HepG2 (cell line): ENCODE data around the gene NHSL1. TPM values are rescaled to one million over a fixed set of nuclear protein-coding genes. Genes with fewer than 3 reads are reported as not detected.

ENCODE experiments used
- ATAC-seq: fragments of 200-7000 bp; cut with Tn5 transposase; 3 replicates; pipeline ENCODE4 v1.9.1; 2020; ENCODE audit warnings: mild to moderate bottlenecking, moderate library complexity
- BruUV-seq: library from RNA; stranded (reverse); fragments of 400-500 nt; replicated peaks from 2 replicates; lab custom pipeline; 2021; lab: Mats Ljungman, UMichigan
- CTCF ChIA-PET: fragments of 300-600 bp; formaldehyde crosslinking; extraction: SDS; loops from one replicate; lab custom pipeline; 2021; ENCODE audit warnings: low total read pairs, inconsistent platforms, low intra/inter-chr PET ratio; lab: Yijun Ruan, JAX
- POLR2A ChIA-PET: fragments of 350-600 bp; sonication (Branson Sonifier 250); formaldehyde crosslinking; loops from one replicate; lab custom pipeline; 2020; ENCODE audit warnings: antibody characterized with exemption, inconsistent platforms; lab: Yijun Ruan, JAX
- DNase-seq: peaks from one replicate; pipeline ENCODE4 v3.0.0-alpha.2; 2015; ENCODE audit warnings: low spot score
- FAIRE-seq: peaks from 3 replicates; lab custom pipeline; 2011; peaks lifted over from hg19 to GRCh38; lab: Jason Lieb, UNC
- H2AFZ ChIP-seq: one replicate; pipeline ENCODE4 v1.6.1; 2011; ENCODE audit warnings: low read length, inconsistent platforms
- H3K27ac ChIP-seq: fragments of 300-600 bp; 3 replicates; pipeline ENCODE4 v1.8.0; 2011; ENCODE audit warnings: mixed run types, mild to moderate bottlenecking, mixed read lengths, low read length, inconsistent platforms; ENCODE audit not compliant: insufficient read depth; ENCODE audit errors: extremely low read length
- H3K27me3 ChIP-seq, 2 experiments: fragments of 200-600 bp in 1 of 2; 2 replicates in 1 of 2; 3 replicates in 1 of 2; pipeline versions ENCODE4 v1.6.0 to v1.8.0; 2011; ENCODE audit warnings: low read length in 2 of 2, mild to moderate bottlenecking in 2 of 2, moderate library complexity in 2 of 2, inconsistent platforms in 1 of 2; ENCODE audit not compliant: insufficient read depth in 2 of 2, control insufficient read depth in 1 of 2
- H3K36me3 ChIP-seq, 2 experiments: fragments of 200-600 bp in 1 of 2; replicated peaks in 1 of 2; 2 replicates in 1 of 2; 3 replicates in 1 of 2; pipeline versions ENCODE4 v1.5.1 to v1.8.0; 2011; ENCODE audit warnings: low read length in 2 of 2, inconsistent platforms in 1 of 2; ENCODE audit not compliant: insufficient read depth in 2 of 2, control insufficient read depth in 1 of 2
- H3K4me1 ChIP-seq: 2 replicates; pipeline ENCODE4 v1.5.1; 2012; ENCODE audit warnings: low read length, inconsistent platforms; ENCODE audit not compliant: insufficient read depth
- H3K4me2 ChIP-seq: 2 replicates; pipeline ENCODE4 v1.6.0; 2011; ENCODE audit warnings: low read depth, low read length, inconsistent platforms
- H3K4me3 ChIP-seq, 3 experiments: fragments of 200-600 bp in 1 of 3; sonication (generic), shearing (Covaris generic) in 1 of 3; replicated peaks in 1 of 3; 2 replicates each; pipeline ENCODE4 v1.5.1; 2011 to 2016; ENCODE audit warnings: low read length in 3 of 3, inconsistent platforms in 2 of 3, low read depth in 2 of 3, mild to moderate bottlenecking in 2 of 3, control low read depth in 1 of 3, mixed read lengths in 1 of 3; ENCODE audit not compliant: insufficient read depth in 1 of 3
- H3K79me2 ChIP-seq: one replicate; pipeline ENCODE4 v1.6.1; 2011; ENCODE audit warnings: low read length, inconsistent platforms; ENCODE audit not compliant: insufficient read depth
- H3K9ac ChIP-seq: 2 replicates; pipeline ENCODE4 v1.6.0; 2011; ENCODE audit warnings: mild to moderate bottlenecking, low read depth, low read length, inconsistent platforms; ENCODE audit not compliant: insufficient read depth
- H3K9me3 ChIP-seq: 2 replicates; pipeline ENCODE4 v1.5.1; 2012; ENCODE audit warnings: mild to moderate bottlenecking, low read length
- H4K20me1 ChIP-seq: 2 replicates; pipeline ENCODE4 v1.6.0; 2011; ENCODE audit warnings: inconsistent platforms, mild to moderate bottlenecking, low read length, moderate library complexity; ENCODE audit not compliant: insufficient read depth
- ATF7 ChIP-seq, 2 experiments: fragments of 450-650 bp in 1 of 2; sonication (generic) in 1 of 2; formaldehyde crosslinking in 1 of 2; IDR thresholded peaks; 2 replicates each; pipeline versions ENCODE4 v1.4.0 to v1.6.1; 2016 to 2020; ENCODE audit warnings: antibody characterized with exemption in 1 of 2, mild to moderate bottlenecking in 1 of 2, missing genetic modification reagents in 1 of 2
- MED8 ChIP-seq: sonication (generic); formaldehyde crosslinking; IDR thresholded peaks from 2 replicates; pipeline ENCODE4 v1.8.1; 2023; ENCODE audit warnings: mild to moderate bottlenecking, missing genetic modification reagents; ENCODE audit not compliant: insufficient replicate concordance
- MTF2 ChIP-seq: sonication (generic); formaldehyde crosslinking; IDR thresholded peaks from 2 replicates; pipeline ENCODE4 v1.5.0; 2020; ENCODE audit warnings: missing genetic modification reagents, borderline replicate concordance
- SCMH1 ChIP-seq: sonication (generic); formaldehyde crosslinking; IDR thresholded peaks from 2 replicates; pipeline ENCODE4 v1.9.0; 2021; ENCODE audit warnings: missing genetic modification reagents, mild to moderate bottlenecking, borderline replicate concordance
- UBTF ChIP-seq: sonication (generic); formaldehyde crosslinking; IDR thresholded peaks from 2 replicates; pipeline ENCODE4 v1.4.0; 2020; ENCODE audit warnings: mild to moderate bottlenecking, missing genetic modification reagents
- ZBTB7A ChIP-seq: sonication (generic); formaldehyde crosslinking; IDR thresholded peaks from 2 replicates; pipeline ENCODE4 v1.8.0; 2022; ENCODE audit warnings: mild to moderate bottlenecking, missing genetic modification reagents
- ZFP36L2 ChIP-seq: sonication (generic); formaldehyde crosslinking; IDR thresholded peaks from 2 replicates; pipeline ENCODE4 v1.4.0; 2020; ENCODE audit warnings: missing genetic modification reagents
- ZNF446 ChIP-seq: sonication (generic); formaldehyde crosslinking; IDR thresholded peaks from 2 replicates; pipeline ENCODE4 v1.5.0; 2020; ENCODE audit warnings: mild to moderate bottlenecking, missing genetic modification reagents
- ZNF510 ChIP-seq: sonication (generic); formaldehyde crosslinking; IDR thresholded peaks from 2 replicates; pipeline ENCODE4 v1.4.0; 2020; ENCODE audit warnings: low read depth, mild to moderate bottlenecking, missing genetic modification reagents
- ZNF558 ChIP-seq: sonication (generic); formaldehyde crosslinking; IDR thresholded peaks from 2 replicates; pipeline ENCODE4 v1.9.0; 2022; ENCODE audit warnings: mild to moderate bottlenecking, missing genetic modification reagents, borderline replicate concordance
- WGBS: methylation state at CpG from one replicate; pipeline ENCODE4 v1.1.6; 2017; ENCODE audit warnings: low lambda C conversion rate; 5-methylcytosine and 5-hydroxymethylcytosine counted together
- in situ Hi-C: cut with HindIII; loops from 2 replicates; pipeline ENCODE4 v1.10.0; 2017; ENCODE audit warnings: low pct_unique_long_range_greater_than_20kb; ENCODE audit not compliant: extremely low pct_ligation_motif_present
- intact Hi-C: fragments of 100-400 bp; cut with micrococcal nuclease; formaldehyde crosslinking; loops from one replicate; pipeline ENCODE4 v1.10.0; 2022; ENCODE audit not compliant: unreplicated experiment
- polyA plus RNA-seq, 8 experiments: library from polyadenylated mRNA; depleted of rRNA in 3 of 8; stranded (reverse) in 7 of 8; unstranded in 1 of 8; fragments of >200 nt; fragmentation: Illumina TruSeq in 4 of 8; extraction: Trizol in 4 of 8; gene quantifications; 2 replicates each; pipeline versions ENCODE4 v1.2.1 to v1.2.3, GENCODE V29; 2011 to 2016; ENCODE audit warnings: low read depth in 4 of 8, missing spikeins in 1 of 8, mixed read lengths in 1 of 8; ENCODE audit not compliant: insufficient read depth in 1 of 8
- total RNA-seq, 5 experiments: library from RNA; depleted of rRNA; stranded (reverse); fragments of >200 nt; fragmentation: Illumina TruSeq; extraction: Trizol; gene quantifications; 2 replicates each; pipeline ENCODE4 v1.2.3, GENCODE V29; 2016; ENCODE audit warnings: low read depth in 1 of 5

NHSL1 gene
- total and polyA plus RNA-seq, 2 of the 13 experiments (the other 11 are each of a cell fraction or from before 2014, with no cell fraction given) = 24.9 to 53.6 TPM

DNA sequence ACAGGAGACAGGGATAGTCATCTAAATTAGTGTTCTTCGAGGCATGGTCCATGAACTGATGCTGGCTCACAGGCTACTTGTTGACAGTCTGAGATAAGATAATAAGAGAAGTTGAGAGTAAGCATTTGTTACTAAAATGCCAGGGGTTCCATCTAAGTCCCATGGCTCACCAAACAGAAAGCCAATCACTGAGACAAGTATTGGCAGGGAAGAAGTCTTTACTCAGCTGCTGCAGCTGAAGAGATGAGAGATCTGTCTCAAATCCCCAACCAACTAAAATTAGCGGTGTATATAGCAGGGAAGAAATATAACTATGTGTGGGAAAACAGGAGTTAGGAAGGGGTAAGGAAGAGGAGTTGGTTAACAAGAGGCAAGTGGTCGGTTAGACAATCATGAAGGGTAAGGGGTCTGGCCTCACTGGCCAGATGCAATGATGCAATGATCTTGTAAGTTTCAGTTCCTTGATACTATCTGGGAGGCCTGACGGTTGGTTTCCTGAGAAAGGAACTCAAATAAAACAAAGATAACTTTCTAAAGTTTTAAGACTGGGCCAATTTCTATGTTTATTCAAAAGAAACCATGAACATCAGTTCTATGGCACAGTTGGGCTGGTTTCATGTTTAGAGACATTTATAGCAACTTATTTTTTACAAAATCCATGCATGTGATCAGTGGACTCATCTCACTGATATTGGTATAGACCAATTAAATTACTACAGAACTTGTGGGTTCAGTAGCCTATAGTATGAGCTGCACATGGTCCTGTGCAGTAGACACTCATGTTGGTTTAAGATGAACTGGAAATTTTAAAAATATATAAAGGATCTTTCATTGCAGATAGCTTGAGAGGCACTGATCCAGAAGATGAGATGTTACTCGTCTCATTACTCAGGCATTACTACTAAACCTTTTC is 105.2 kb downstream of the NHSL1 start:
- no peak overlapping the region for H3K9ac ChIP-seq
- H3K9me3 ChIP-seq = no peaks in the 10 kb centered on the region
- no peaks in the 10 kb centered on the region for H4K20me1 ChIP-seq
- 29% methylated on average over 5 of the region's 5 CpGs for WGBS
- DNase-seq (no peak), FAIRE-seq (no peak), ATAC-seq (no peak)
- no peak overlapping the region for H2AFZ ChIP-seq
- ChIA-PET CTCF (no interaction called here), POLR2A (no interaction called here)
- no TSS peak for BruUV-seq
- in situ Hi-C loops (no loop called here), intact Hi-C loops (no loop called here)
- no peak overlapping the region for H3K4me3 ChIP-seq
- H3K4me2 ChIP-seq = no peak overlapping the region
- TF ChIP-seq UBTF (no peak), ATF7 (IDR thresholded peaks at IDR 0.05) (peak; percentile 26; the same call in 1 of the 2 replicates), ATF7 (CRISPR knock-in tag; IDR thresholded peaks at IDR 0.05) (no peak)
- no peaks in the 10 kb centered on the region for H3K36me3 ChIP-seq
- H3K4me1 ChIP-seq = peaks cover 10% of the 10 kb centered on the region
- H3K27me3 ChIP-seq = no peaks in the 10 kb centered on the region; a peak in 1 of 5 replicates
- no peak overlapping the region for H3K27ac ChIP-seq
- H3K79me2 ChIP-seq = no peaks in the 10 kb centered on the region

GRCh38 chr6:138389551-138389950 is 109.7 kb downstream of the NHSL1 start:
- Histone ChIP-seq H3K4me2 (no peak overlapping the region), H2AFZ (no peak overlapping the region), H3K27me3 (peaks cover 0 to 11% of the 10 kb centered on the region in 2 experiments; a peak in 4 of 5 replicates), H3K36me3 (no peaks in the 10 kb centered on the region), H3K27ac (no peak overlapping the region), H3K4me3 (no peak overlapping the region), H4K20me1 (no peaks in the 10 kb centered on the region), H3K9ac (no peak overlapping the region), H3K9me3 (no peaks in the 10 kb centered on the region), H3K4me1 (peaks cover 19% of the 10 kb centered on the region), H3K79me2 (no peaks in the 10 kb centered on the region)
- in situ Hi-C loops = no loop called here
- intact Hi-C loops = no loop called here
- FAIRE-seq (no peak), ATAC-seq (no peak), DNase-seq (no peak)
- ChIA-PET POLR2A (no interaction called here), CTCF (no interaction called here)
- no TSS peak for BruUV-seq
- TF ChIP-seq ZNF558 (CRISPR knock-in tag) = no peak
- TF ChIP-seq SCMH1 (CRISPR knock-in tag) = no peak
- TF ChIP-seq ZNF446 (CRISPR knock-in tag) = no peak
- TF ChIP-seq MTF2 (CRISPR knock-in tag) = no peak
- TF ChIP-seq ZNF510 (CRISPR knock-in tag) = no peak
- no peak for TF ChIP-seq MED8 (CRISPR knock-in tag)
- no peak for TF ChIP-seq ZFP36L2 (CRISPR knock-in tag)
- no peak for TF ChIP-seq ZBTB7A
- 85% methylated on average over 5 of the region's 5 CpGs for WGBS
